ENCODE measurements around the gene KRT40. TPM values are rescaled to one million over a fixed set of nuclear protein-coding genes. Genes with fewer than 3 reads are reported as not detected.

KRT40 gene
- total RNA-seq, 1 experiment from 2014 or later, result not detected

- H4K20me1 ChIP-seq (ENCODE audit: insufficient read depth), result no peaks in the 10 kb centered on the region
- ChIA-PET CTCF (no interaction called here), POLR2A (ENCODE audit: unreplicated experiment) (no interaction called here)
- no peak overlapping the region for H2AFZ ChIP-seq
- intact Hi-C loops (cut with micrococcal nuclease; ENCODE audit: unreplicated experiment), result no loop called here
- peaks cover 11% of the 10 kb centered on the region; the same call in 1 of the 2 replicates for H3K36me3 ChIP-seq (ENCODE audit: low read depth)
- peak overlapping the region; percentile 53 for H3K4me2 ChIP-seq
- peaks cover 28% of the 10 kb centered on the region; the same call in 1 of the 2 replicates for H3K4me1 ChIP-seq (replicated peaks; ENCODE audit: insufficient read depth)
- peak in 1 of 2 experiments; percentile 3 for DNase-seq
- no TSS peak for BruUV-seq (replicated peaks)
- H3K9me3 ChIP-seq (ENCODE audit: insufficient read depth, low read depth), result no peaks in the 10 kb centered on the region
- no peaks in the 10 kb centered on the region; the same call in 1 of the 2 replicates for H3K9me2 ChIP-seq (ENCODE audit: insufficient read depth)
- H3F3A ChIP-seq (ENCODE audit: insufficient read depth, low read depth), result peaks cover 18% of the 10 kb centered on the region; the same call in 1 of the 2 replicates
- H3K79me2 ChIP-seq (ENCODE audit: low read depth), result peaks cover 32% of the 10 kb centered on the region
- peak overlapping the region; percentile 65; the same call in 1 of the 2 replicates for H3K27ac ChIP-seq
- H3K4me3 ChIP-seq, result peak overlapping the region; percentile 59
- H3K27me3 ChIP-seq (ENCODE audit: insufficient read depth, low read depth), result no peaks in the 10 kb centered on the region
- TF ChIP-seq CTCF (conservative IDR thresholded peaks at IDR 0.05) (no peak), EZH2 (IDR thresholded peaks at IDR 0.05; ENCODE audit: low read depth) (no peak)
Observed at GRCh38 chr17:40935624-40936023, 48.5 kb downstream of the KRT40 start.

- Histone ChIP-seq H3K27me3 (ENCODE audit: insufficient read depth, low read depth) (no peaks in the 10 kb centered on the region), H3K79me2 (ENCODE audit: low read depth) (peaks cover 32% of the 10 kb centered on the region), H3F3A (ENCODE audit: insufficient read depth, low read depth) (peaks cover 9% of the 10 kb centered on the region; the same call in 1 of the 2 replicates), H3K36me3 (ENCODE audit: low read depth) (peaks cover 22% of the 10 kb centered on the region; the same call in 1 of the 2 replicates), H3K4me3 (no peak overlapping the region), H4K20me1 (ENCODE audit: insufficient read depth) (no peaks in the 10 kb centered on the region), H3K27ac (no peak overlapping the region), H3K4me1 (replicated peaks; ENCODE audit: insufficient read depth) (peaks cover 13% of the 10 kb centered on the region; the same call in 1 of the 2 replicates), H2AFZ (no peak overlapping the region), H3K9me2 (ENCODE audit: insufficient read depth) (no peaks in the 10 kb centered on the region), H3K4me2 (peak overlapping the region; percentile 53; the same call in 1 of the 2 replicates), H3K9me3 (ENCODE audit: insufficient read depth, low read depth) (no peaks in the 10 kb centered on the region)
- intact Hi-C loops (cut with micrococcal nuclease; ENCODE audit: unreplicated experiment), result no loop called here
- TF ChIP-seq CTCF (conservative IDR thresholded peaks at IDR 0.05) (no peak), EZH2 (IDR thresholded peaks at IDR 0.05; ENCODE audit: low read depth) (no peak)
- ChIA-PET POLR2A (ENCODE audit: unreplicated experiment) (interaction anchor here (0.6 kb wide), 1 partner anchor 113 kb away, joined by 10 read pairs; no protein-coding TSS in a partner anchor), CTCF (no interaction called here)
- no peak for DNase-seq
- BruUV-seq (replicated peaks), result no TSS peak
Observed at GRCh38 chr17:40932608-40933007, 51.5 kb downstream of the KRT40 start.

GRCh38 chr17:40931311-40931710 lies 52.8 kb downstream of the KRT40 start:
- H3K9me2 ChIP-seq (ENCODE audit: insufficient read depth), result no peaks in the 10 kb centered on the region
- no TSS peak for BruUV-seq (replicated peaks)
- peaks cover 25% of the 10 kb centered on the region; the same call in 1 of the 2 replicates for H3K36me3 ChIP-seq (ENCODE audit: low read depth)
- H3F3A ChIP-seq (ENCODE audit: insufficient read depth, low read depth), result no peaks in the 10 kb centered on the region
- no peaks in the 10 kb centered on the region for H4K20me1 ChIP-seq (ENCODE audit: insufficient read depth)
- peaks cover 30% of the 10 kb centered on the region for H3K79me2 ChIP-seq (ENCODE audit: low read depth)
- CTCF ChIA-PET, result interaction anchor here (0.6 kb wide), 1 partner anchor 50 kb away, joined by 3 read pairs; no protein-coding TSS in a partner anchor
- POLR2A ChIA-PET (ENCODE audit: unreplicated experiment), result no interaction called here
- H2AFZ ChIP-seq, result no peak overlapping the region
- H3K27me3 ChIP-seq (ENCODE audit: insufficient read depth, low read depth), result no peaks in the 10 kb centered on the region
- no peak overlapping the region for H3K4me3 ChIP-seq
- intact Hi-C loops (cut with micrococcal nuclease; ENCODE audit: unreplicated experiment), result no loop called here
- no peaks in the 10 kb centered on the region; the same call in 1 of the 2 replicates for H3K9me3 ChIP-seq (ENCODE audit: insufficient read depth, low read depth)
- H3K27ac ChIP-seq, result no peak overlapping the region
- peak in 1 of 2 experiments; percentile 31 for DNase-seq
- peaks cover 9% of the 10 kb centered on the region; the same call in 1 of the 2 replicates for H3K4me1 ChIP-seq (replicated peaks; ENCODE audit: insufficient read depth)
- no peak overlapping the region for H3K4me2 ChIP-seq
- TF ChIP-seq CTCF (conservative IDR thresholded peaks at IDR 0.05), result no peak
- no peak for TF ChIP-seq EZH2 (IDR thresholded peaks at IDR 0.05; ENCODE audit: low read depth)

Other genes with a start within 250 kb of the KRT40 start
- not detected in 2 replicates for gene KRT25, start 229.0 kb downstream of the KRT40 start, total RNA-seq (2021)
- not detected in 2 replicates for gene KRT26, start 212.1 kb downstream of the KRT40 start, total RNA-seq (2021)
- not detected in 2 replicates for gene KRT27, start 201.8 kb downstream of the KRT40 start, total RNA-seq (2021)
- not detected in 2 replicates for gene KRT28, start 184.4 kb downstream of the KRT40 start, total RNA-seq (2021)
- 22.5 and 49.4 TPM in 2 replicates for gene KRT10, start 161.7 kb downstream of the KRT40 start, total RNA-seq (2021)
- not detected in 2 replicates for gene KRT12, start 117.1 kb downstream of the KRT40 start, total RNA-seq (2021)
- gene KRT20, start 99.1 kb downstream of the KRT40 start, total RNA-seq (2021), result not detected in 2 replicates
- not detected in 2 replicates for gene KRT23, start 46.7 kb downstream of the KRT40 start, total RNA-seq (2021)
- gene KRT39, start 17.4 kb downstream of the KRT40 start, total RNA-seq (2021), result not detected in 2 replicates
- gene KRTAP3-3, start 9.8 kb upstream of the KRT40 start, total RNA-seq (2021), result not detected in 2 replicates
- gene KRTAP3-2, start 15.6 kb upstream of the KRT40 start, total RNA-seq (2021), result not detected in 2 replicates
- not detected in 2 replicates for gene KRTAP3-1, start 24.8 kb upstream of the KRT40 start, total RNA-seq (2021)
- gene KRTAP1-5, start 42.9 kb upstream of the KRT40 start, total RNA-seq (2021), result not detected in 2 replicates
- gene KRTAP1-4, start 45.9 kb upstream of the KRT40 start, total RNA-seq (2021), result not detected in 2 replicates
- not detected in 2 replicates for gene KRTAP1-3, start 50.5 kb upstream of the KRT40 start, total RNA-seq (2021)
- gene KRTAP1-1, start 57.1 kb upstream of the KRT40 start, total RNA-seq (2021), result not detected in 2 replicates
- not detected in 2 replicates for gene KRTAP2-1, start 63.0 kb upstream of the KRT40 start, total RNA-seq (2021)
- gene KRTAP2-2, start 70.9 kb upstream of the KRT40 start, total RNA-seq (2021), result not detected in 2 replicates
- 0.57 TPM in 1 of 2 replicates, not detected in the other for gene KRTAP2-3, start 75.8 kb upstream of the KRT40 start, total RNA-seq (2021)
- gene KRTAP2-4, start 81.6 kb upstream of the KRT40 start, total RNA-seq (2021), result not detected in 2 replicates
- not detected in 2 replicates for gene KRTAP4-7, start 99.8 kb upstream of the KRT40 start, total RNA-seq (2021)
- not detected in 2 replicates for gene KRTAP4-8, start 113.8 kb upstream of the KRT40 start, total RNA-seq (2021)
- gene KRTAP4-16, start 117.9 kb upstream of the KRT40 start, total RNA-seq (2021), result not detected in 2 replicates
- gene KRTAP4-9, start 121.1 kb upstream of the KRT40 start, total RNA-seq (2021), result not detected in 2 replicates
- not detected in 2 replicates for gene KRTAP4-11, start 134.0 kb upstream of the KRT40 start, total RNA-seq (2021)
- not detected in 2 replicates for gene KRTAP4-12, start 139.9 kb upstream of the KRT40 start, total RNA-seq (2021)
- not detected in 2 replicates for gene KRTAP4-6, start 156.2 kb upstream of the KRT40 start, total RNA-seq (2021)
- not detected in 2 replicates for gene KRTAP4-5, start 165.5 kb upstream of the KRT40 start, total RNA-seq (2021)
- not detected in 2 replicates for gene KRTAP4-4, start 176.4 kb upstream of the KRT40 start, total RNA-seq (2021)
- gene KRTAP4-3, start 183.9 kb upstream of the KRT40 start, total RNA-seq (2021), result not detected in 2 replicates
- not detected in 2 replicates for gene KRTAP4-2, start 193.9 kb upstream of the KRT40 start, total RNA-seq (2021)
- gene KRTAP4-1, start 200.6 kb upstream of the KRT40 start, total RNA-seq (2021), result not detected in 2 replicates
- gene KRTAP9-1, start 205.6 kb upstream of the KRT40 start, total RNA-seq (2021), result not detected in 2 replicates
- not detected in 2 replicates for gene KRTAP9-2, start 242.3 kb upstream of the KRT40 start, total RNA-seq (2021)
- gene KRTAP9-3, start 248.1 kb upstream of the KRT40 start, total RNA-seq (2021), result not detected in 2 replicates